Hematopoietic multipotent progenitor cell treated with erythropoietin and hydrocortisone succinate and interleukin-3 and kit ligand, for 17 days (in vitro differentiated cells): Measurements from ENCODE around the gene KNSTRN.
A peak's percentile ranks its signal among the peaks of the same experiment; 100 is the strongest.

Experiments
- DNase-seq: peaks from one replicate; pipeline ENCODE4 v3.0.0-alpha.2; 2015; ENCODE audit warnings: low spot score

The KNSTRN gene

DNA sequence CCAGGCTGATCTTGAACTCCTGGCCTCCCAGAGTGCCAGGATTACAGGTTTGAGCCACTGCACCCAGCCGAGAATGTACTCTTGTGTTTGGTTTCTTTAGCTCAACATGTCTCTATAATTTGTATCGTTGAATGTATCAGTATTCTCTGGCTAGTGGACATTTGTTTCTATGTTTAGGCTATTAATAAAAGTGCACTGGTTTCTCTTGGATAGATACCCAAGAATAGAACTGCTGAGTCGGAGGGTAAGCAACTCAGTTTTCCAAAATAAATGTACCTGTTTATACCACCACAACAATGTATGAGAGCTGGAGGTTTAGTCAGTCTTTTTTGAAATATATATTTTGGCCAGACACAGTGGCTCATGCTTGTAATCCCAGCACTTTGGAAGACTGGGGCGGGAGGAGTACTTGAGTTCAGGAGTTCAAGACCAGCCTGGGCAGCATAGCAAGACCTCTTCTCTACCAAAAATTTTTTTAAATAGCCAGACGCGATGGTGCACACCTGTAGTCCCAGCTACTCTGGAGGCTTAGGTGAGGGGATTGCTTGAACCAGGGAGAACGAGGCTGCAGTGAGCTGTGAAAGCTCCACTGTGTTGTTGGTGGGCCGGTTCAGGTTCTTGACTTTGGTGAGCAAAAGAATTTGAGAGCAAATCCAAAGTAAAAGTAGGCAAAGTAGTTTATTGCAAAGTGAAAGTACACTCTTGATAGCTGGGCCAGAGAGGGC is 15.3 kb downstream of the KNSTRN start:
- DNase-seq: no peak

DNA sequence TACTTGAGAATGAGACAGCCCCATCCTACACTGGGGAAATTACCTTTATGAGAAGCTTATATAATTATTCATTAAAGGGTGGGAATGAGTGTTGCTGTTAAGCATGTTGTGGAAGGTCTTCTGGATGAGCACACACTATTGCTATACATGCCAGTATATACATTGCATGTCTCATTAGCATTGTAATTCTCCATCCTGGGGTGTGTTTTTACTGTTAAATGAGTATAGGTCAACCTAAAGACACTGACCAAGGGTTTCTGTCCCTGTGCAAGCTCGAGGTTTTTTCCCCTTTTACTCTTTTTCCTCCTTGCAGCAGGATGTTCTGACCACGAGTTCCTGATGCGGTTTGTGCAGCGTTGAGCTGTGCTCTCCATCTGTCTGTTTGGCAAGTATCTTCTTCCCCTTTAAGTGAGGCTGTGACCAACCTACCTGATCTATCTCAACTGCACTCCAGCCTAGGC is 15.9 kb downstream of the KNSTRN start:
- DNase-seq: no peak

DNA sequence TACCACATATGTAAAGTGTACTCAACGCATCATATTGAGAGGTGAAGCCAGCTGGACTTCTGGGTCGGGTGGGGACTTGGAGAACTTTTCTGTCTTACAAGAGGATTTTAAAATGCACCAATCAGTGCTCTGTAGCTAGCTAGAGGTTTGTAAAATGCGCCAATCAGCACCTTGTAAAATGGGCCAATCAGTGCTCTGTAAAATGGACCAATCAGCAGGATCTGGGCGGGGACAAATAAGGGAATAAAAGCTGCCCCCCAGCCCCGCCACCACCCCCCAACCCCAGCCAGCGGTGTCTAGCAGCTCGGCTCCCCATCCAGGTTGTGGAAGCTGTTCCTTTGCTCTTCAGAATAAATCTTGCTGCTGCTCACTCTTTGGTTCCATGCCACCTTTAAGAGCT is 16.8 kb downstream of the KNSTRN start:
- DNase-seq: no peak

DNA sequence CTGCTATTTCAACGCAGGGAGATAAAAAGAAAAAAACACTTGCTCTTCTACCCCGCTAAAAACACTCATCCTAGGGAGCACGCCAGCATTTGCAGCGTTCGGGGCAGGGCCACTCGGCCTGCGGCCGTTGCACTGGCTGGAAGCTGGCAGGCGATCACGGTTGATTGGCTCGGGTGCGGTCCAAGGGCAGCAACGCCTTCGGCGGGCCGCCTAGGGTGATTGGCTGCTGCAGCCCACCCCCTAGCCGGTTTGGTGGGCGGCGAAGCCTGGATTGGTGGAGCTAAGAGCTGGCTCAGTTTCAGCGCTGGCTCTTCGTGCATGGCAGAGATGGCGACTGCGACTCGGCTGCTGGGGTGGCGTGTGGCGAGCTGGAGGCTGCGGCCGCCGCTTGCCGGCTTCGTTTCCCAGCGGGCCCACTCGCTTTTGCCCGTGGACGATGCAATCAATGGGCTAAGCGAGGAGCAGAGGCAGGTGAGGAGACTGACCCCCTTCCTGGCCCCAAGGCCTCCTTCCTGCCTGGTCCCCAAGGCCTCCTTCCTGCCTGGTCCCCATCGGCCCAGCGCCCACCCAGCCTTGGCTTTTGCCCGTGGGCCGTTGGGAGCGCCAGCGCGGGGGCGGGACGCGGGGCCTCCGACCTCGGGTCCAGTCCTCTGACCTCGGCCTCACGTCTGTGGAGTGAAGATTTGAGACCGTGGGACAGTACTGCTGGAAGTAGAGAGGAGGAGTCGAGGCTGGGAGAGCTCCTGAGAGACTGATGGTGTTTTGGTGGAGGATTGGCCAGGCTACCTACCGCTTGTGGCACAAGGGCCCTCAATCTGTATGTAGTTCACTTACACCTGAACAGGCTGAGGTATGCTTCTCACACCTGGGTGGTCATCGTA is 23.2 kb downstream of the KNSTRN start, which contains the start of gene IVD:
TSS of gene IVD (plus strand) at position 295 of the 881 bp plus-strand sequence. CDS start at position 328, 33 bp downstream.
- DNase-seq: peak; percentile 88

DNA sequence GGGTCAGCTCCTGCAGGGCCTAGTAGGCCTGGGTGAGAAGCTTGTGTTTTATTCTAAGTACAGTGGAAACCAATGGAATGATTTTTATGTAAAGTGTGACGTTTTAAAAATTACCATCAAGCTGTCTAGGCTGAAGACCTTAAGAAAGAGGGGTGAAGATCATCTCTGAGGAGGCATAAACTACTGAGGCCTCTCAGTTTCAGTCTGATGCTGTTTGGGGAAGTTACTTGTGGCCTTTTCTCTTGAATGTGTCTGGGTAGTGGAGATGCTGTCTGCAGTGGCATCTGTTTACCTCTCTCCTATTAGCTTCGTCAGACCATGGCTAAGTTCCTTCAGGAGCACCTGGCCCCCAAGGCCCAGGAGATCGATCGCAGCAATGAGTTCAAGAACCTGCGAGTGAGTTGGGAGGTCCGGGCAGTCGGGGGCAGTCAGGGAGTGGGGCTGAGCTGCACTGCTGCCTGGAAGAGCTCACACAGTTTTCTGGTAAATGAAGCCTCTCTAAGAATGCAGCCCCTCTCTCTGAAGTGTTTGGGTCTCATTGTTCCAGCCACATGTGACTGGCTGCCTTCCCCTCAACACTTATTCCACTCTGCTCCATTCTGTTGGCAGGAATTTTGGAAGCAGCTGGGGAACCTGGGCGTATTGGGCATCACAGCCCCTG is 24.9 kb downstream of the KNSTRN start:
- no peak for DNase-seq

DNA sequence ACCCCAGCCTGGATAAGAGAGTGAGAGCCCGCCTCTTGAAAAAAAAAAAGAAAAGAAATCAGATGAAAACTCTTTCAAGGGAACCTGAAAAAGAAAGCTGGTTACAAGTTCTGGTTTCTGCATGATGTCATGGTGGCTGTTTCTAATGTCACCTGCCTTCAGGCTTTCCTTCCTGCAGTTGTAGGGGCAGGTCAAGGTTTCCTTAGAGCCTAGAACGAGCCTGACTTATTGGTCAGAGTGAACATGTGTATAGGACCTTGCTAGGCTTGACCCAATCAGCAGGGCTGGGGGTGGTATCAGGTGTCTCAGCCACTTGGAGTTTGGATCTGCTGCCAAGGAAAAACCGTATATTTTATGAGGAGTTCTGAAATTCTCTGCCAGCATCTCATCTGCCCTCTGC is 26.8 kb downstream of the KNSTRN start:
- DNase-seq: no peak

DNA sequence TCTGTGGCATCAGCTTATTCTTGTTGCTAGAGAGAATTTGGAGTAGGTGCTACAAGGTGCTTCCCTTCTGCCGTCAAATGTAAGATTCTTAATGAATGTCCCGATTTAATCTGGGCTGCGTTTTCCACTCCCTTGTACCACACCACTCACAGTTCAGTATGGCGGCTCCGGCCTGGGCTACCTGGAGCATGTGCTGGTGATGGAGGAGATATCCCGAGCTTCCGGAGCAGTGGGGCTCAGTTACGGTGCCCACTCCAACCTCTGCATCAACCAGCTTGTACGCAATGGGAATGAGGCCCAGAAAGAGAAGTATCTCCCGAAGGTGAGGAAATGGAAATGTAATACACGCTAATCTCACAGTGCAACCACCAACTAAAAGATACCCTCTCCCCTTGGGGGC is 28.0 kb downstream of the KNSTRN start:
- DNase-seq: no peak

DNA sequence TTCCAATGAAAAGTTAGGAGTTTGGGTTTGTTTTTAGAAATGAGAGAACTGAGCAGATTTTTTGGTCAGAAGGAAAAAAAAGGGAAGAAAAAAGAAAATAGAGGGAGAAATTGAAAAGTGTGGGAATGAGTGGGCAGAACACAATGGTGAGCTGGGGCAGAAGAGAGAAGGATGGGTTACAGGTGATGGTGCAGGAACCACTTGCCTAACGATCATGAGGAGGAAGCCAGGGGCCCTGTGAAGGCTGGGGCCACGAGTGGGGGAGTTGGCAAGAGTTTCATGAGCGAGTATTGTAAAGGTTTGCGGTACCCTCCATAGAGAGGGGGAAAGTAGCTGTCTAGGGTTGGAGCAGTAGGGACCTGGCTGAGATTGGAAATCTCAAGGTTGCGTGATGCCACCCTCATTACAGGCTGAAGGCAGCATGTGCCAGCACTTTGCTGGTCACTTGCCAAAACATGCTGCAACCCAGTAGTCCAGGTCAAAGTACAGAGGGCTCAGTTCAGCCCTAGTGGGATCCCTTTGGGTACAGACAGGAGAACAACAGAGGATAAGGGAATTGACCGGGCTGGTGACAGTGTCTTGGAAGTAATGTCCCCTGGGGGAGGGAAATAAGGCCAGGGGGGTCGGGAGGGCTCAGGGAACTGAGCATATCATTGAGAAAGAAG is 29.7 kb downstream of the KNSTRN start:
- DNase-seq: no peak

DNA sequence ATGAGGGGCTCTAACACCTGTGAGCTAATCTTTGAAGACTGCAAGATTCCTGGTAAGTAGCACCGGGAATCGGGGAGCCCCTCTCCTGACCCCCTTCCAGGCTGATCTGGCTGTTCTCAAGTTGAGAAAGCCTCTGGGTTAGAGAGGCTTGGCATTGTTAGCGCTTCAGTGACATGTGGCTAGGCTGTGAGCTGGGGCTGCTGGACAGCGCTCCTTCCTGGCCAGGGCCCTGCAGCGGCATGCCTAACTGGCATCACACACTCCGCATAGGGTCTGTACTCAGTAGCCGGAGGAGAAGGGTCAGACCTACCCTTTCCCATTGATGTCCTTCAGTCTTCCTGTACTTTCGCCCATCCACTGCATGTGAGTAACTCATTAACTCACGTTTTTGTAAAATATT is 30.5 kb downstream of the KNSTRN start:
- DNase-seq: no peak

DNA sequence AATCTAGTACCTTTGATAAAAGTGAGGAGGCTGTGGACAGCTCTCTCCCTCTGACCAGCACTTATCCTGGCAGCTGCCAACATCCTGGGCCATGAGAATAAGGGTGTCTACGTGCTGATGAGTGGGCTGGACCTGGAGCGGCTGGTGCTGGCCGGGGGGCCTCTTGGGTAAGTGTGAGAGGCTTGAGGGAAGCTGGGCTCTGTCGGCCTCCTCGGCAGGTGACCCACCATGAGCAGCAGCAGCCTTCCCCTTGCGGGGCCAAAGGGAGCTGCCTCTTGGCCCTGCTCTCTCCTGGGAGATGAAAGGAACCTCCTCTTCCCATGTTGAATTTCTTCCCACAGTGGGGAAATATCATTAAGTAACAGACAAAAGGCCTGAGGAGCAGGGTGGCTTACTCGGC is 32.3 kb downstream of the KNSTRN start:
- DNase-seq: no peak

DNA sequence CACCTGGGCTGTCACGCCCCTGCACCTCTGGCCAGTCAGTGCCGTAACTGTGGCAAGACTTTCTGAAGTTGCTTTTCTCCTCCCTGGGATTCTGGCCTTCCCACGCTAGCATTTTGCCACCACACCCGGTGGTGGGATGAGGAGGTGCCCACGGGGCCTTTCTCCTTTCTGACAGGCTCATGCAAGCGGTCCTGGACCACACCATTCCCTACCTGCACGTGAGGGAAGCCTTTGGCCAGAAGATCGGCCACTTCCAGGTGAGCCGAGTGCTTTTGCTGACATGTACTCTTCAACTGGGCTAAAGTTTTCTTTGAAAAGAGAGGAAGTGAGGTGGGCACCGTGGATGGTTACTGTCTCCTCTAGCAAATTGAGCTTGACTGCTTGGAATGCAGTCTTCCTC is 32.7 kb downstream of the KNSTRN start:
- no peak for DNase-seq

DNA sequence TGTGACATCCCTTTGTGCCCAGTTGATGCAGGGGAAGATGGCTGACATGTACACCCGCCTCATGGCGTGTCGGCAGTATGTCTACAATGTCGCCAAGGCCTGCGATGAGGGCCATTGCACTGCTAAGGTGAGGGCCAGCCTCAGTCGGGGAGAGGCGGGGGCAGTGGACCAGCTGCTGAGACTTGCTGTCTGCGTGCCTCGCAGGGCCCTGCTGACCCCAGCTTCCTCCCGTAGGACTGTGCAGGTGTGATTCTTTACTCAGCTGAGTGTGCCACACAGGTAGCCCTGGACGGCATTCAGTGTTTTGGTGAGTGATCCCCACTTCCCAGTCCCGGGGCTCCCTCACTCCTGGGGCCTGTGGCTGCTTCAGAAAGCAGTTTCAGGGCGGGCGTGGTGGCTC is 33.5 kb downstream of the KNSTRN start:
- no peak for DNase-seq

DNA sequence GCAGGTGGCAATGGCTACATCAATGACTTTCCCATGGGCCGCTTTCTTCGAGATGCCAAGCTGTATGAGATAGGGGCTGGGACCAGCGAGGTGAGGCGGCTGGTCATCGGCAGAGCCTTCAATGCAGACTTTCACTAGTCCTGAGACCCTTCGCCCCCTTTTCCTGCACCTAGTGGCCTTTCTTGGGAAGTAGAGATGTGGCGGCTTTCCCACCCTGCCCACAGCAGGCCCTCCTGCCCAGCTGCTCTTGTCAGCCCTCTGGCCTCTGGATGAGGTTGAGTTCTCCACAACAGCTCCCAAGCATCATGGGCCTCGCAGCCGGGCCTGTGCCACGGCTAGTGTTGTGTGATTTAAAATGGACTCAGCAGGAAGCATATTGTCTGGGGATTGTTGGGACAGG is 35.6 kb downstream of the KNSTRN start:
- DNase-seq: no peak

DNA sequence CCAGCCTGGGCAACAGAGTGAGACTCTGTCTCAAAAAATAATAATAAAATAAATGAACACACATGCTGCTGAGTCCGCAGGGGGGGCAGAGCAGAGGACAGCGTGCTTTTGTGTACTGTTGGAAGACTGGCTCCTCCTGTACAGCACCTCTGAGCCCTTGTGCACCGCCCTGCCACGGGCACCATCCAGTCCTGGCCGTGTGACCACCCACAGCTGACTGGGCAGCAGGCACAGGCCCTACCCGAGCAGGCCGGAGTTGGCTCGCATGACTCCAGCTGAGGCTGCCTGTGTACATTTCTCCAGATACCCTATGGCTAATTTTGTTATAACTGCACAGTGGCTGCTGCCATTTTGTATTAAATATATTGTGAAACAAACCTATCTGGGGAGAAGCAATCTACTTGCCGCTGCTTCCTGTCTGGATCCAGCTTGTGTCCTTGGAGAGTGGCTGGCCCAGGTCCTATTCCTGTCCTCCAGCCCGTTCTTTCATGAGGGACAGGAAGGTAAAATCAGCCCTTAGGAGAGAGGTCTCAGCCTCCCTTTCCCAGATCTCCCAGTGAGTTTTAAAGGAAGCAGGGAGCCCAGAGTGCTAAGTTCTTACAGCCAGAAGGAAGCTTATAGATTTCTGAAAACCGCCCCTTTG is 37.7 kb downstream of the KNSTRN start:
- DNase-seq: no peak

DNA sequence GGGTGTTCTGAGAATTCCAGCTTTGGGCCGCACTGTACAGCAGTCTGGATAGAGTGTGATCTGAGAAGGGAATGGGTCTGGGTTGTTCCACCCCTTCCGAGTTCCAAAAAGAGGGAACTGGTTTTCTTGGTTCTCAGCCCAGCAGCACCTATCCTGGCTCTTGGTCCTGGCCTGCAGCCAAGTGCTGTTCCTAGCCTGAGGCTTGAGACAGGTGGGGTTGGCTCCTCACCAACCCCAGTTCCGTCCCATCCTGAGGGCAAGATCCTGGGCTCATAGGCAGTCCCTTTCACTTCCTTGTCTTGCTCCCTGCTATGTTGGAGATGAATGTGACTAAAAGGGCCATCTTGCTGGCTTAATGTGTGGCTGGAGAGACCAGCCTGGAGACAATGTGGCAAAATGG is 38.3 kb downstream of the KNSTRN start:
- DNase-seq: no peak

DNA sequence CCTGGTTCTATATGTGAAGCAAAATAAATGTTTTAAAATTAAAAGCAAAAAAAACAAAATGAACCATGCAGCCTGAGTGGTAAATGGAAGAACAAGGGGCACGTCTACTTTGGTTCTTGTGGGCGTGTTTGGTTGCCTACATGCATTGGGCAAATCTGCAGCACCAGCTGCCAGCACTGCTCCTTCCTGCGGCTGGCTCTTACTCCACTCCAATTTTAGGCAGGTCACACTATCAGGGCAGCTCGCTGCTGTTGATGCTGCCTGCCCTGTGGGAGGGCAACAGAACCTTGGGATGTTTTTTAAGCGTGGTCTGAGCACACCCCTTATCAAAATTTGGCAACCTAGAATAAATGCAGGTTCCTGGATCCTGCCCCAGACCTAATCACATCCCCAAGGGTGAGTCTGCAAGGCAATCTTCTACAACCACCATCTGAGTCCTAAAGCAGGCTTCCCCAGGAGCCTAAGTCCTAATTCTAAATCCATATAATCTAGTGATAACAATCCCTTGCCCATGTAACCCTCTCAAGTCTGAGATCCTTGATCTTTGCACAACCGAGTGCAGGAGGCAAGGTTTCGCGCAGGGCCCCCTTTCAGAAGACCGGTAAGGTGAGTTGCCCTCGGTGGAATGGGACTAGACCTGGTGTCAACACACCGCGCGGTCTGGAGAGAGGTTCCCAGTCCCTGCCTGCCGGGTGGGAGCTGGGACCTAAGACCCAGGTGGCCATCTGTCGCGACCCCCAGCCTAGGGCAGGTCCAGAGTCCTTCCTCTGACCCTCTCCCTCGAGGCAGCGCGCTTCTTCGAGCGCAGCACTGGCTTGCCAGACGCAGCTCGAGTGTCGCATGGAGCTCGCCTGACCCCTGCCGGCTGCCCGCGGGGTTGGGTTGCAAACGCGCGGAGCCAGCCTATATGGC is 39.0 kb downstream of the KNSTRN start:
- peak; percentile 73 for DNase-seq

DNA sequence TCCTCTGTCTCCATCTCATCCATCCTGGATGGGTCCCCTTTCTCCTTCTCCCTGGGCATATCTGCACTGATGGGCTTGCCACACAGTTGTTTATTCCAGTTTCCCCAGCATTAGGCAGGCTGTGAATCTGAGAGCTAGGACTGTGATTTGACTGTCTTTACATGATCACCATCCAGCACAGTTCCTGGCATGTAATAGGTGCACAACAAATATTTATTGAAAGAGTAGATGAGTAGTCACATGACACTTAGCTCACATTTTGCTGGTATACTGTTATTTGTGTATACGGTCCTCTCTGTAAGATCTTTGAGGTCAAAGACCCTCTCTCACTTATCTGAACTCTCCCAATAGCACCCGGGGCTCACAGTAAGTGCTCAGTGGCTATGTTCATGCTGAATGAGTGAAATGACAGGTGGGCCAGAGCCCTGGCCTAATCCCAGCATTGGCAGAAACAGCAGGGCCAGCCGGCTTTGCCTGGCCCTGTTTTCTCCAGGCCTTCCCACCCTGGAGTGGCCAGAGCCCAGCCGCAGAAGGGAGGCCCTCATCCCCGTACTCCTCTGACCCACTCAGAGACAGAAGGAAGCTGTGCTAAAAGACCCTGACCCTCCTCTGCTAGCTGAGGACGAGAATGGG is 42.1 kb downstream of the KNSTRN start:
- no peak for DNase-seq

DNA sequence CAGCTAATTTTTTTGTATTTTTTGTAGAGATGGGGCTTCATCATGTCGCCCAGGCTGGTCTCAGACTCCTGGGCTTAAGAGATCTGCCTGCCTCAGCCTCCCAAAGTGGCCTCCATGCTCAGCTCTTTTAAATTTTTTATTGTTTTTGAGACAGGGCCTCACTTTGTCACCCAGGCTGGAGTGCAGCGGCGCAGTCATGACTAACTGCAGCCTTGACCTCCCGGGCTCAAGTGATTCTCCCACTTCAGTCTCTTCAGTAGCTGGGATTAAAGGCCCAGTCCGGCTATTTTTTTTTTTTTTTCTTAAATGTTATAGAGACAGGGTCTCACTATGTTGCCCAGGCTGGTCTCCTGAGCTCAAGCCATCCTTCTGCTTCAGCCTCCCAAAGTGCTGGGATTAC is 43.2 kb downstream of the KNSTRN start:
- no peak for DNase-seq

DNA sequence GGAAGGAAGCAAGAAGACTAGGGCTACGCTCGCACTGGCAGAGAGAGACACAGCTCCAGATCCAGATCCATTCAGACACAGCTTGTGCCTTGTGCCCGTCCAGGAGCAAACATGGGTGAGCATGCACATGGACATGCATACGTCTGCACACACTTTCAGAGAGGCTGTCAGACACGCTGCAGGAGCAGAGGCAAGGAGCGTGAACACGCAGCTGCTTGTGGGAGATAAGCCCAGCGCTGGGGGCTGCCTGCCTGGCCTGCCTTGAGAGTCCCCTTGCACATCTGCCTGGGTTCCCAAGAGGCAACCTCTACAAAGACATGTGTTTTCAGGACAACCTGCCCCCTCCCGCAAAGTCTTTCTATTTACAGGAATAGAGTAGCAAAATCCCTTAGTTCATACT is 44.7 kb downstream of the KNSTRN start:
- DNase-seq: peak; percentile 25

DNA sequence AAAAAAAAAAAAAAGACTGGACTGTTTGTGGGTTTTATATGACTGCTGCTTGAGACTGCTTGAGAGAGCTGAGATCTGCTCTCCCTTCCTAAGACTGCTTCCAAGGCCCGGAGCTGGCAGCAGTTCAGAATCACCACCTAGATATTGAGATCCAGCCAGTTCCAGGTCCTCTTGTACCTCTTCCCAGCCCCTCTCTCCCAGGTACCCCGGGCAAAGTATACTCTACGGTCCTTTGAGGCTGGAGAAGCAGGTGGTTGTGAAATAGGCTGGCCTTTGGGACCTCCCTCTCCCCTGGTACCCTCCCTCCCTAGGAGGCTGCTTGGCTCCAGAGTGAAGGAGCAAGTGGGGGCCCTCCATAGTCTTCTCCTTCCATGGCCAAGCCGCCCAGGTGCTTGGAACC is 45.7 kb downstream of the KNSTRN start:
- DNase-seq: no peak
